ENCODE data around the gene LYRM4. TPM values are rescaled to one million over a fixed set of nuclear protein-coding genes. Genes with fewer than 3 reads are reported as not detected.

The LYRM4 gene
- total and polyA plus RNA-seq, 7 donors = 11.3 to 21.1 (median 16.1) TPM

GRCh38 chr6:5246141-5247097, 14.3 kb downstream of the LYRM4 start:
- Histone ChIP-seq H3K4me3 (no peak overlapping the region), H3K27me3 (ENCODE audit: insufficient read depth in 3 of 3, low read length in 2 of 3) (no peaks in the 10 kb centered on the region), H3K4me1 (peaks cover 11% of the 10 kb centered on the region), H3K27ac (no peak overlapping the region), H3K36me3 (ENCODE audit: insufficient read depth in 1 of 2, low read depth in 1 of 2) (no peaks in the 10 kb centered on the region), H3K9me3 (no peaks in the 10 kb centered on the region)
- DNase-seq (no peak), ATAC-seq (no peak)
- WGBS, 3 donors = 82 to 86% (median 83%) methylated on average over 13 of the region's 13 CpGs
- intact Hi-C loops (cut with DNase I) = no loop called here
- no peak for TF ChIP-seq CTCF (IDR thresholded peaks at IDR 0.05)

GRCh38 chr6:5243069-5243468, 17.7 kb downstream of the LYRM4 start:
- Histone ChIP-seq H3K27ac (no peak overlapping the region), H3K27me3 (ENCODE audit: insufficient read depth in 3 of 3, low read length in 2 of 3) (no peaks in the 10 kb centered on the region), H3K36me3 (ENCODE audit: insufficient read depth in 1 of 2, low read depth in 1 of 2) (no peaks in the 10 kb centered on the region), H3K4me3 (no peak overlapping the region), H3K4me1 (no peaks in the 10 kb centered on the region), H3K9me3 (no peaks in the 10 kb centered on the region)
- DNase-seq (no peak), ATAC-seq (no peak)
- WGBS, 3 donors = 89 to 96% (median 89%) methylated on average over 12 of the region's 12 CpGs
- intact Hi-C loops (cut with DNase I) = no loop called here
- TF ChIP-seq CTCF (IDR thresholded peaks at IDR 0.05) = no peak

DNA sequence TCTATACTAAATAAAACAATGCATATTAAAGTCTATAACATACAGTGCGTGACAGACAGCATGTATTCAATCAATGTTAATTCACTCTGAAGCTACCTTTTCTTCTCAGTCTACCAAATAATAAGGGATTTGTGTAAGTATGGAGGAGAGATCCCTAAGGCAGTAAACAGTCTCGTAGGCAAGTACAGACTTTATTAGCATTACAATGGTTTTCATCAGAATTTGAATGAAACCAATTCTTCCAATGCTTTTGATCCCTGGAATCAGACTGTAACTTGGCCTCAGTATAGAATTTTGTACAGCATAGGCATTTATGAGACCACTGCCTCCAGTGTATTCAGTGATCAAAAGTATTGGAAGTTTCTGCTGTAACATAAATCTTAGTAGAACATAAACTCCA, 19.5 kb downstream of the LYRM4 start:
- 92 to 95% (median 93%) methylated on average over 2 of the region's 2 CpGs for WGBS, 3 donors
- intact Hi-C loops (cut with DNase I) = no loop called here

DNA sequence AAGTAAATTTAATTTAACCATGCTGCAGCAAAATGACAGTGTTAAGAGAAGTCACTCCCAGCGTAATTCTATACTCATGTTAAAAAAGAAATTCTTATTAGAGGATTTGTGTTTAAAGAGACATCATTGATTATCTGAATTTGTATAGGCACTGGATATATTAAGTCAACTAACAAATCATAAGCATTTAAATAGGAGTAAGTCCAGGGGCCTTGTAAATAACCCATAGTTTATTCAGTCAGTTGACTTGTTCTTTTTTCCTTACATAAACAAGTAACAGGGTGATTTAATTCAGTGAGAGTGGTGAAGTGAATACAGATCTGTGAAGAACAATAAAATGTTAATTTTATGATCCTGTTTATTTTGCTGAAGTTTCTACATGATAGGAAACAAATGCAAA, 22.4 kb downstream of the LYRM4 start:
- 94 to 99% (median 98%) methylated on average over 1 of the region's 1 CpG for WGBS, 3 donors
- H3K9me3 ChIP-seq = no peaks in the 10 kb centered on the region
- H3K4me3 ChIP-seq = no peak overlapping the region
- H3K4me1 ChIP-seq = no peaks in the 10 kb centered on the region
- H3K27ac ChIP-seq = no peak overlapping the region
- peaks cover 0 to 9% of the 10 kb centered on the region in 2 donors for H3K36me3 ChIP-seq (ENCODE audit: insufficient read depth in 1 of 2, low read depth in 1 of 2)
- intact Hi-C loops (cut with DNase I) = no loop called here
- TF ChIP-seq CTCF (IDR thresholded peaks at IDR 0.05) = no peak
- H3K27me3 ChIP-seq (ENCODE audit: insufficient read depth in 3 of 3, low read length in 2 of 3) = no peaks in the 10 kb centered on the region
- no peak for DNase-seq
- ATAC-seq = no peak

More for the DNA sequence above, 19.5 kb downstream of the LYRM4 start:
- H3K27me3 ChIP-seq (ENCODE audit: insufficient read depth in 3 of 3, low read length in 2 of 3) = no peaks in the 10 kb centered on the region
- H3K4me1 ChIP-seq = no peaks in the 10 kb centered on the region
- H3K27ac ChIP-seq = no peak overlapping the region
- peaks cover 0 to under 1% of the 10 kb centered on the region in 2 donors for H3K36me3 ChIP-seq (ENCODE audit: insufficient read depth in 1 of 2, low read depth in 1 of 2)
- TF ChIP-seq CTCF (IDR thresholded peaks at IDR 0.05) = no peak
- ATAC-seq (no peak), DNase-seq (no peak)
- H3K4me3 ChIP-seq = no peak overlapping the region
- H3K9me3 ChIP-seq = no peaks in the 10 kb centered on the region
